Sigmoid colon (tissue), 7 donors: ENCODE results near the gene ATP5IF1. TPM values are rescaled to one million over a fixed set of nuclear protein-coding genes. Genes with fewer than 3 reads are reported as not detected.

Experiments used
- DNase-seq: peaks from one replicate; pipeline ENCODE4 v3.0.0-alpha.2; 2019
- H3K27ac ChIP-seq, 4 donors: fragments of 200-600 bp; sonication (generic); one replicate each; pipeline ENCODE4 v1.5.1; 2016 to 2019; ENCODE audit warnings: mild to moderate bottlenecking in 1 of 4
- H3K27me3 ChIP-seq, 3 donors: fragments of 200-600 bp; sonication (generic); one replicate each; pipeline ENCODE4 v1.5.1; 2019; ENCODE audit warnings: mild to moderate bottlenecking in 1 of 3
- H3K36me3 ChIP-seq, 4 donors: fragments of 200-600 bp; sonication (generic); one replicate each; pipeline ENCODE4 v1.5.1; 2016 to 2019
- H3K4me1 ChIP-seq, 4 donors: fragments of 200-600 bp; sonication (generic); one replicate each; pipeline ENCODE4 v1.5.1; 2017 to 2019
- H3K4me3 ChIP-seq, 4 donors: fragments of 200-600 bp; sonication (generic); one replicate each; pipeline ENCODE4 v1.5.1; 2017 to 2019; ENCODE audit warnings: mild to moderate bottlenecking in 2 of 4, moderate library complexity in 1 of 4
- H3K9me3 ChIP-seq, 4 donors: fragments of 200-600 bp in 3 of 4; sonication (generic) in 3 of 4; one replicate each; pipeline versions ENCODE4 v1.5.1 to v1.6.1; 2013 to 2019
- EP300 ChIP-seq, 4 donors: sonication (generic); formaldehyde crosslinking; IDR thresholded peaks; one replicate each; pipeline ENCODE4 v1.6.1; 2017; ENCODE audit warnings: antibody characterized with exemption in 4 of 4
- POLR2A ChIP-seq, 2 donors: fragments of 450-650 bp; IDR thresholded peaks; one replicate each; pipeline ENCODE4 v1.6.1; 2016; ENCODE audit warnings: antibody characterized with exemption in 2 of 2, mild to moderate bottlenecking in 2 of 2, moderate library complexity in 2 of 2
- POLR2AphosphoS5 ChIP-seq, 4 donors: sonication (generic); formaldehyde crosslinking; IDR thresholded peaks; one replicate each; pipeline ENCODE4 v1.6.1; 2017; ENCODE audit warnings: antibody characterized with exemption in 4 of 4
- WGBS, 2 donors: extraction: QIAGEN DNeasy Blood & Tissue Kit; methylation state at CpG; one replicate each; pipeline ENCODE4 v1.1.7; 2013; 5-methylcytosine and 5-hydroxymethylcytosine counted together
- intact Hi-C: fragments of 100-400 bp; cut with DNase I; formaldehyde crosslinking; loops from one replicate; pipeline ENCODE4 v1.15.1; 2023
- polyA plus RNA-seq, 3 donors: library from polyadenylated mRNA; stranded (reverse); fragments of 200-250 nt; gene quantifications; one replicate each; pipeline ENCODE4 v1.2.3, GENCODE V29; 2013
- total RNA-seq, 4 donors: library from RNA; depleted of rRNA; stranded (reverse); fragments of >200 nt; gene quantifications; one replicate each; pipeline ENCODE4 v1.1.0, GENCODE V29; 2016
- TF ChIP-seq, protein P1 (sequence below), 4 experiments: fragments of 450-650 bp in 3 of 4; fragments of 200-600 bp in 1 of 4; IDR thresholded peaks; one replicate each; pipeline ENCODE4 v1.5.1; 2016 to 2019; ENCODE audit warnings: antibody characterized with exemption in 4 of 4, mild to moderate bottlenecking in 3 of 4, moderate library complexity in 2 of 4
- donor health status: healthy with polysubstance abuse.
- donor health status: Bipolar disorder and iron deficiency.
- donor health status: healthy.

ATP5IF1 gene
- total and polyA plus RNA-seq, 7 donors = 167 to 1,120 (median 260) TPM

DNA sequence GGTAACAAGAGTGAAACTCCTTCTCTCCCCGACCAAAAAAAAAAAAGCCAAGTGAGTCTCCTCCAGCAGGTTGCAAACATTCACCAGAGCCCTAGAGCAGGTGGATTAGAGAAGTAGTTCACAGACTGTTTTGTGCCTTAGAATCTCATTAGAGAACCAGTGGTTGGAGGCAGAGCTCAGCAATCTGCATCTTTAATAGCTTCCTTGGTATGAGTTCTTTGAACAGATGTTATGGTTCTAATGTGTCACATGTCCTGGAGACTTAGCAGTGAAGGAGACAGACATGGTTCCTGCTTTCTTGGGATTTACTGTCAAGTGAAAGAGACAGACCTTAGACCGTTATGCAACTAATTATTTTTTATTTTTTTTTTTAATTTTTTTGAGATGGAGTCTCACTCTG is 50.2 kb downstream of the ATP5IF1 start:
- intact Hi-C loops = no loop called here
- WGBS, 2 donors = 31 to 67% methylated on average over 2 of the region's 2 CpGs
- Histone ChIP-seq H3K27me3 (no peaks in the 10 kb centered on the region), H3K36me3 (peaks cover 0 to 16% (median under 1%) of the 10 kb centered on the region in 4 donors), H3K27ac (no peak overlapping the region), H3K9me3 (no peaks in the 10 kb centered on the region), H3K4me1 (no peaks in the 10 kb centered on the region), H3K4me3 (no peak overlapping the region)
- TF ChIP-seq POLR2AphosphoS5 (IDR thresholded peaks at IDR 0.05) = no peak
- TF ChIP-seq EP300 (IDR thresholded peaks at IDR 0.05) = no peak
- no peak for TF ChIP-seq POLR2A (IDR thresholded peaks at IDR 0.05)
- TF ChIP-seq, protein P1, sequence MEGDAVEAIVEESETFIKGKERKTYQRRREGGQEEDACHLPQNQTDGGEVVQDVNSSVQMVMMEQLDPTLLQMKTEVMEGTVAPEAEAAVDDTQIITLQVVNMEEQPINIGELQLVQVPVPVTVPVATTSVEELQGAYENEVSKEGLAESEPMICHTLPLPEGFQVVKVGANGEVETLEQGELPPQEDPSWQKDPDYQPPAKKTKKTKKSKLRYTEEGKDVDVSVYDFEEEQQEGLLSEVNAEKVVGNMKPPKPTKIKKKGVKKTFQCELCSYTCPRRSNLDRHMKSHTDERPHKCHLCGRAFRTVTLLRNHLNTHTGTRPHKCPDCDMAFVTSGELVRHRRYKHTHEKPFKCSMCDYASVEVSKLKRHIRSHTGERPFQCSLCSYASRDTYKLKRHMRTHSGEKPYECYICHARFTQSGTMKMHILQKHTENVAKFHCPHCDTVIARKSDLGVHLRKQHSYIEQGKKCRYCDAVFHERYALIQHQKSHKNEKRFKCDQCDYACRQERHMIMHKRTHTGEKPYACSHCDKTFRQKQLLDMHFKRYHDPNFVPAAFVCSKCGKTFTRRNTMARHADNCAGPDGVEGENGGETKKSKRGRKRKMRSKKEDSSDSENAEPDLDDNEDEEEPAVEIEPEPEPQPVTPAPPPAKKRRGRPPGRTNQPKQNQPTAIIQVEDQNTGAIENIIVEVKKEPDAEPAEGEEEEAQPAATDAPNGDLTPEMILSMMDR (IDR thresholded peaks at IDR 0.05) = no peak
- no peak for DNase-seq

Other genes starting within 250 kb of the ATP5IF1 start
- gene EYA3, start 147.5 kb upstream of the ATP5IF1 start, total RNA-seq = 1 to 10 TPM; 7.8 to 10.0 (median 8.8) TPM
- gene EYA3, start 147.5 kb upstream of the ATP5IF1 start, polyA plus RNA-seq = 1 to 10 TPM; 2.4 to 9.2 (median 4.2) TPM
- gene PTAFR, start 59.4 kb upstream of the ATP5IF1 start, total RNA-seq = 1 to 10 TPM; 4.1 to 8.0 (median 4.7) TPM
- gene PTAFR, start 59.4 kb upstream of the ATP5IF1 start, polyA plus RNA-seq = 1 to 10 TPM; 1.8 to 9.9 (median 4.2) TPM
- gene DNAJC8, start 3.1 kb upstream of the ATP5IF1 start, total RNA-seq = 10 to 100 TPM; 87.8 to 94.3 (median 94.2) TPM
- gene DNAJC8, start 3.1 kb upstream of the ATP5IF1 start, polyA plus RNA-seq = 10 to 100 TPM; 64.5 to 79.3 (median 73.2) TPM
- gene SESN2, start 23.4 kb downstream of the ATP5IF1 start, total RNA-seq = 1 to 10 TPM; 4.9 to 6.3 (median 5.9) TPM
- gene SESN2, start 23.4 kb downstream of the ATP5IF1 start, polyA plus RNA-seq = 10 to 100 TPM; 12.9 to 36.5 (median 16.8) TPM
- gene MED18, start 92.9 kb downstream of the ATP5IF1 start, total RNA-seq = 10 to 100 TPM in 3 of 4 donors, 1 to 10 TPM in 1; 5.2 to 21.6 (median 12.7) TPM
- gene MED18, start 92.9 kb downstream of the ATP5IF1 start, polyA plus RNA-seq = 10 to 100 TPM; 16.2 to 31.8 (median 31.0) TPM
- gene PHACTR4, start 133.6 kb downstream of the ATP5IF1 start, total RNA-seq = 10 to 100 TPM; 35.2 to 57.4 (median 38.4) TPM
- 10 to 100 TPM; 21.6 to 31.9 (median 24.4) TPM for gene PHACTR4, start 133.6 kb downstream of the ATP5IF1 start, polyA plus RNA-seq